ENCODE measurements around the gene TM9SF2. TPM values are rescaled to one million over a fixed set of nuclear protein-coding genes. Genes with fewer than 3 reads are reported as not detected.

The TM9SF2 gene
- total RNA-seq, 4 donors from 2014 or later, result 27.9 to 171 (median 116) TPM

- in situ Hi-C loops (cut with MboI; ENCODE audit: low pct_ligation_motif_present in 1 of 4, low pct_unique_long_range_greater_than_20kb in 1 of 4, low sequenced_read_pairs in 3 of 4), result loop anchor here in 1 of 4 donors (10.0 to 25.0 kb wide), 2 partner anchors 73 to 95 kb away; partner anchors contain the start of gene CLYBL
- DNase-seq, result no peak
- no peak overlapping the region for H3K4me3 ChIP-seq
- TF ChIP-seq CTCF (IDR thresholded peaks at IDR 0.05) (no peak), POLR2AphosphoS5 (IDR thresholded peaks at IDR 0.05) (no peak), POLR2A (IDR thresholded peaks at IDR 0.05) (no peak), EP300 (IDR thresholded peaks at IDR 0.05; ENCODE audit: low read depth) (no peak)
- peaks cover 0 to 48% (median 11%) of the 10 kb centered on the region in 4 donors for H3K36me3 ChIP-seq
- no peak overlapping the region for H3K27ac ChIP-seq
- intact Hi-C loops (cut with DNase I; ENCODE audit: low total_unique reads), result no loop called here
- WGBS, 2 donors (ENCODE audit: low coverage in 1 of 2), result 93 to 100% methylated on average over 2 of the region's 2 CpGs
- no peaks in the 10 kb centered on the region for H3K27me3 ChIP-seq
- peaks cover 0 to 23% (median 3%) of the 10 kb centered on the region in 4 donors for H3K4me1 ChIP-seq
- H3K9me3 ChIP-seq, result no peaks in the 10 kb centered on the region
Measured at GRCh38 chr13:99517577-99517976, 16.3 kb downstream of the TM9SF2 start.

GRCh38 chr13:99517984-99518383 is 16.7 kb downstream of the TM9SF2 start:
- no peaks in the 10 kb centered on the region for H3K9me3 ChIP-seq
- 91 to 100% methylated on average over 6 of the region's 6 CpGs for WGBS, 2 donors (ENCODE audit: low coverage in 1 of 2)
- H3K27ac ChIP-seq, result no peak overlapping the region
- peaks cover 0 to 52% (median 11%) of the 10 kb centered on the region in 4 donors for H3K36me3 ChIP-seq
- TF ChIP-seq EP300 (IDR thresholded peaks at IDR 0.05; ENCODE audit: low read depth) (no peak), POLR2A (IDR thresholded peaks at IDR 0.05) (no peak), POLR2AphosphoS5 (IDR thresholded peaks at IDR 0.05) (no peak), CTCF (IDR thresholded peaks at IDR 0.05) (no peak)
- H3K4me3 ChIP-seq, result no peak overlapping the region
- no peak for DNase-seq
- peaks cover 0 to 19% (median 1%) of the 10 kb centered on the region in 4 donors for H3K4me1 ChIP-seq
- intact Hi-C loops (cut with DNase I; ENCODE audit: low total_unique reads), result no loop called here
- in situ Hi-C loops (cut with MboI; ENCODE audit: low pct_ligation_motif_present in 1 of 4, low pct_unique_long_range_greater_than_20kb in 1 of 4, low sequenced_read_pairs in 3 of 4), result loop anchor here in 1 of 4 donors (10.0 to 25.0 kb wide), 2 partner anchors 73 to 94 kb away; partner anchors contain the start of gene CLYBL
- H3K27me3 ChIP-seq, result no peaks in the 10 kb centered on the region

- no peak for TF ChIP-seq POLR2AphosphoS5 (IDR thresholded peaks at IDR 0.05)
- H3K9me3 ChIP-seq, result no peaks in the 10 kb centered on the region
- 100% methylated on average over 1 to 2 of the region's 2 CpGs for WGBS, 2 donors (ENCODE audit: low coverage in 1 of 2)
- peaks cover 0 to under 1% (median 0%) of the 10 kb centered on the region in 4 donors for H3K4me1 ChIP-seq
- no peak for DNase-seq
- H3K4me3 ChIP-seq, result no peak overlapping the region
- peaks cover 0 to 57% (median 11%) of the 10 kb centered on the region in 4 donors for H3K36me3 ChIP-seq
- intact Hi-C loops (cut with DNase I; ENCODE audit: low total_unique reads), result no loop called here
- H3K27me3 ChIP-seq, result no peaks in the 10 kb centered on the region
- H3K27ac ChIP-seq, result no peak overlapping the region
- in situ Hi-C loops (cut with MboI; ENCODE audit: low pct_ligation_motif_present in 1 of 4, low pct_unique_long_range_greater_than_20kb in 1 of 4, low sequenced_read_pairs in 3 of 4), result loop anchor here in 1 of 4 donors (25.0 kb wide), 1 partner anchor 90 kb away; the partner anchor contains the start of gene CLYBL
Measured at GRCh38 chr13:99522298-99522697, 21.0 kb downstream of the TM9SF2 start.

GRCh38 chr13:99523838-99524237 is 22.6 kb downstream of the TM9SF2 start:
- TF ChIP-seq POLR2A (IDR thresholded peaks at IDR 0.05) (no peak), EP300 (IDR thresholded peaks at IDR 0.05; ENCODE audit: low read depth) (no peak), POLR2AphosphoS5 (IDR thresholded peaks at IDR 0.05) (no peak), CTCF (IDR thresholded peaks at IDR 0.05) (no peak)
- H3K4me3 ChIP-seq, result no peak overlapping the region
- in situ Hi-C loops (cut with MboI; ENCODE audit: low pct_ligation_motif_present in 1 of 4, low pct_unique_long_range_greater_than_20kb in 1 of 4, low sequenced_read_pairs in 3 of 4), result loop anchor here in 1 of 4 donors (25.0 kb wide), 1 partner anchor 88 kb away; the partner anchor contains the start of gene CLYBL
- H3K4me1 ChIP-seq, result no peaks in the 10 kb centered on the region
- WGBS, 2 donors (ENCODE audit: low coverage in 1 of 2), result 97 to 100% methylated on average over 1 to 4 of the region's 4 CpGs
- DNase-seq, result no peak
- H3K9me3 ChIP-seq, result no peaks in the 10 kb centered on the region
- no peak overlapping the region for H3K27ac ChIP-seq
- peaks cover 0 to 45% (median 11%) of the 10 kb centered on the region in 4 donors for H3K36me3 ChIP-seq
- H3K27me3 ChIP-seq, result no peaks in the 10 kb centered on the region
- intact Hi-C loops (cut with DNase I; ENCODE audit: low total_unique reads), result no loop called here

GRCh38 chr13:99525967-99526366 is 24.7 kb downstream of the TM9SF2 start:
- in situ Hi-C loops (cut with MboI; ENCODE audit: low pct_ligation_motif_present in 1 of 4, low pct_unique_long_range_greater_than_20kb in 1 of 4, low sequenced_read_pairs in 3 of 4), result no loop called here
- no peak for DNase-seq
- intact Hi-C loops (cut with DNase I; ENCODE audit: low total_unique reads), result no loop called here
- Histone ChIP-seq H3K4me1 (no peaks in the 10 kb centered on the region), H3K9me3 (no peaks in the 10 kb centered on the region), H3K27ac (no peak overlapping the region), H3K27me3 (no peaks in the 10 kb centered on the region), H3K36me3 (peaks cover 0 to 34% (median 9%) of the 10 kb centered on the region in 4 donors), H3K4me3 (no peak overlapping the region)
- WGBS, 2 donors (ENCODE audit: low coverage in 1 of 2), result 80 to 92% methylated on average over 1 to 4 of the region's 4 CpGs
- TF ChIP-seq EP300 (IDR thresholded peaks at IDR 0.05; ENCODE audit: low read depth) (no peak), CTCF (IDR thresholded peaks at IDR 0.05) (no peak), POLR2AphosphoS5 (IDR thresholded peaks at IDR 0.05) (no peak), POLR2A (IDR thresholded peaks at IDR 0.05) (no peak)

All from transverse colon (tissue), 4 donors.